ENCODE results near the gene TFDP2. TPM values are rescaled to one million over a fixed set of nuclear protein-coding genes. Genes with fewer than 3 reads are reported as not detected.
A peak's percentile ranks its signal among the peaks of the same experiment; 100 is the strongest.

TFDP2 gene
- total RNA-seq, 1 donor from 2014 or later, result 64.5 TPM

DNA sequence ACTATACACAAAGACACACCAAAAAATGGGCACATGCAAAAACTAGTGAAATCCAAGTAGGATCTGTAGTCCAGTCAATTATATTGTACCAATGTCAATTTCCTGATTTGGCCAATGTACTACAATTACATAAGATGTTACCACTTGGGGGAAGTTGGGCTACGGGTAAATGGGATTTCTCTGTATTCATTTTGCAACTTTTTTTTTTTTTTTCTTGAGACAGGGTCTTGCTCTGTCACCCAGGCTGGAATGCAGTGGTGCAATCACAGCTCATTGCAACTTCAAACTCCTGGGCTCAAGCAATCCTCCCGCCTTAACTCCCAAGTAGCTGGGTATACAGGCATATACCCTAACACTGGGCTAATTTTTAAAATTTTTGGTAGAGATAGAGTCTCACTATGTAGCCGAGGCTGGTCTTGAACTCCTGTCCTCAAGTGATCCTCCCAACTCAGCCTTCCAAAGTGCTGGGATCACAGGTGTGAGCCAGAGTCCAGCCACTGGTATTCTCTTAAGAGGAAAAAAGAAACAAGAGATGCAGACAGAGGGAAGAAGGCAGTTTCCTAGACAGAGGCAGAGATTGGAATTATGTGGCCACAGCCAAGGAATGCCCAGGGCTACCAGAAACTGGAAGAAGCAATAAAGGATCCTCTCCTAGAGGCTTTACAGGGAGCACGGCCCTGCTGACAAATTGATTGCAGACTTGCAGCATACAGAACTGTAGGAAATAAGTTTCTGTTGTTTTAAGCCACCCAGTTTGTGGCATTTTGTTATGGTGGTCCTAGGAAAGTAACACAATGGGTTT lies 33.3 kb downstream of the TFDP2 start:
- no peaks in the 10 kb centered on the region for H3K9me3 Mint-ChIP-seq
- no peaks in the 10 kb centered on the region for H3K27me3 Mint-ChIP-seq (ENCODE audit: low read depth)
- no peaks in the 10 kb centered on the region for H3K36me3 Mint-ChIP-seq (ENCODE audit: low read depth)
- no peak overlapping the region for H3K27ac Mint-ChIP-seq (ENCODE audit: unreplicated experiment)
- DNase-seq (ENCODE audit: low read depth, low spot score), result no peak
- H3K4me3 Mint-ChIP-seq, result no peak overlapping the region
- TF ChIP-seq, protein P1, sequence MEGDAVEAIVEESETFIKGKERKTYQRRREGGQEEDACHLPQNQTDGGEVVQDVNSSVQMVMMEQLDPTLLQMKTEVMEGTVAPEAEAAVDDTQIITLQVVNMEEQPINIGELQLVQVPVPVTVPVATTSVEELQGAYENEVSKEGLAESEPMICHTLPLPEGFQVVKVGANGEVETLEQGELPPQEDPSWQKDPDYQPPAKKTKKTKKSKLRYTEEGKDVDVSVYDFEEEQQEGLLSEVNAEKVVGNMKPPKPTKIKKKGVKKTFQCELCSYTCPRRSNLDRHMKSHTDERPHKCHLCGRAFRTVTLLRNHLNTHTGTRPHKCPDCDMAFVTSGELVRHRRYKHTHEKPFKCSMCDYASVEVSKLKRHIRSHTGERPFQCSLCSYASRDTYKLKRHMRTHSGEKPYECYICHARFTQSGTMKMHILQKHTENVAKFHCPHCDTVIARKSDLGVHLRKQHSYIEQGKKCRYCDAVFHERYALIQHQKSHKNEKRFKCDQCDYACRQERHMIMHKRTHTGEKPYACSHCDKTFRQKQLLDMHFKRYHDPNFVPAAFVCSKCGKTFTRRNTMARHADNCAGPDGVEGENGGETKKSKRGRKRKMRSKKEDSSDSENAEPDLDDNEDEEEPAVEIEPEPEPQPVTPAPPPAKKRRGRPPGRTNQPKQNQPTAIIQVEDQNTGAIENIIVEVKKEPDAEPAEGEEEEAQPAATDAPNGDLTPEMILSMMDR (conservative IDR thresholded peaks at IDR 0.05), result no peak
- H3K4me1 Mint-ChIP-seq, result peaks cover 5% of the 10 kb centered on the region

DNA sequence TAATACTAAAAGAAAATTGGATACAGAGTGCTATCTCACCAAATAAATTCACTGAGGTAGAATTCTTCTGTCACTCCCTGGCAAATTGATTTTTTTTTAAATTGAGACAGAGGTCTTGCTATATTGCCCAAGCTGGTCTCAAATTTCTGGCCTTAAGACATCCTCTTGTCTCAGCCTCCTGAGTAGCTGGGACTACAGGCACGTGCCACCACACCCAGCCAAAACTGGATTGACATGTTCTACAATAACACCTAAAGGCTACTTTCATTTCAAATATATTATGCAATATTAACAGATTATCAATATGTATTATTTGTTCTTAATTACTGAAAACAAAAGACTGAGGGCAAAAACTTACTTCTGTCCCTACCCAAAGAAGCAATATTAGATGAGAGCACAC lies 36.7 kb downstream of the TFDP2 start:
- TF ChIP-seq, protein P1 (conservative IDR thresholded peaks at IDR 0.05), result no peak
- Mint-ChIP-seq H3K4me3 (no peak overlapping the region), H3K27me3 (ENCODE audit: low read depth) (no peaks in the 10 kb centered on the region), H3K36me3 (ENCODE audit: low read depth) (no peaks in the 10 kb centered on the region), H3K9me3 (no peaks in the 10 kb centered on the region), H3K4me1 (peaks cover 5% of the 10 kb centered on the region), H3K27ac (ENCODE audit: unreplicated experiment) (no peak overlapping the region)
- no peak for DNase-seq (ENCODE audit: low read depth, low spot score)

DNA sequence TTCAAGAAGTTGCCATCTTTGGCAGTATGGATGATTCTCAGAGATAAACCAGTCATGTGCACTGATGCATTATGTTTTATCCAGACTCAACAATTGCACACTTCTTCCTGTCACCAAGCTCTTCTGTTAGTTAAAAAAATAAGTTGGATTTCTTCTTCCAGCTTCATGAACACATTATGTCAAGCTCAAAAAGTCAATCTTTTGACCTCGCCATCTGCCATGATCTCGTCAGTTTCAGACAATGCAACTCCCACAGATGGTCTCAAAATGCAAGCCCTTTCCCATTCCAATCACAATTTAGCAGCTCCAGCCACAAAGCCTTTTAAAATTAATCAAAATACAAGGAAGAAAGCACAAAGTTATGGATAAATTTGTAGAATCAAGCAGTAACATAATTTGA lies 42.8 kb downstream of the TFDP2 start:
- DNase-seq (ENCODE audit: low read depth, low spot score), result no peak
- H3K4me3 Mint-ChIP-seq, result peak overlapping the region; percentile 23
- TF ChIP-seq, protein P1 (conservative IDR thresholded peaks at IDR 0.05), result no peak
- no peaks in the 10 kb centered on the region for H3K9me3 Mint-ChIP-seq
- H3K36me3 Mint-ChIP-seq (ENCODE audit: low read depth), result no peaks in the 10 kb centered on the region
- H3K4me1 Mint-ChIP-seq, result peaks cover 18% of the 10 kb centered on the region
- no peaks in the 10 kb centered on the region for H3K27me3 Mint-ChIP-seq (ENCODE audit: low read depth)
- peak overlapping the region; percentile 58 for H3K27ac Mint-ChIP-seq (ENCODE audit: unreplicated experiment)

DNA sequence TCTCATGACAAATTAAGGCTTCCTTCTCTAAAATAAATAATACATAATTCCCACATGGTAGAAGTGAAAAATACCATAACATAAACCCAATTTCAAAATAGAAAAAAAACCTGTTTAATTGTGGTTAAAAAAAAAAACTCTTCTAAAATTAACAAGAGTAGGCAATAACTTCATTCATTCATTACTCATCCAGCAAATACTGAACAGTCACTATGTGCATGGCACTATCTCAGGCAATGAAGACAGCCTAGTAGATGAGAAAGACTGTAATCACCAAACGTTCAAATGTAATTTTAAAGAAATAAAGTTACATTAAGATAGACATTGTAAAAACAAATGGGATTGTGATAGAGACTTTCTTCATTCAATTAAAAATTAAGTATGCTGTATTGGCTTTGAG lies 43.4 kb downstream of the TFDP2 start:
- H3K9me3 Mint-ChIP-seq, result no peaks in the 10 kb centered on the region
- DNase-seq (ENCODE audit: low read depth, low spot score), result no peak
- peaks cover 18% of the 10 kb centered on the region for H3K4me1 Mint-ChIP-seq
- H3K27ac Mint-ChIP-seq (ENCODE audit: unreplicated experiment), result no peak overlapping the region
- no peaks in the 10 kb centered on the region for H3K36me3 Mint-ChIP-seq (ENCODE audit: low read depth)
- no peak overlapping the region for H3K4me3 Mint-ChIP-seq
- TF ChIP-seq, protein P1 (conservative IDR thresholded peaks at IDR 0.05), result no peak
- H3K27me3 Mint-ChIP-seq (ENCODE audit: low read depth), result no peaks in the 10 kb centered on the region

DNA sequence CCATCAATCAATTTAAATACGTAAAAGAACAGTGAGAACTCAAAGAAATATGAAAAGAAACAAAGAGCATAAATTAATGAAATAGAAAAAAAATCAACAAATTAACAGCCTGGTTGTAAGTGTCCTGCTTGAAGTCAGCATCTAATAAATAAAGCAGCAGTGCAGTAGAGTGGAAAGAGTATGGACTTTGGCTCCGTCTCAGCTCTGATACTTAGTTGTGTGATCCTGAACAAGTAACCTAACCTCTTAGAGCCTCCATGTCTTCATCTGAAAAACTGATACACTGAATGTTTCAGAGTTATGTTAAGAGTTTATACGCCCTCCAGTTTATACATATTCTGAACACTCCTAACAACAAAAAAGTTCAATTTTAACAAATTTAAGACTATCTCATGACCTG lies 44.6 kb downstream of the TFDP2 start:
- no peak overlapping the region for H3K4me3 Mint-ChIP-seq
- TF ChIP-seq, protein P1 (conservative IDR thresholded peaks at IDR 0.05), result no peak
- H3K36me3 Mint-ChIP-seq (ENCODE audit: low read depth), result no peaks in the 10 kb centered on the region
- peaks cover 18% of the 10 kb centered on the region for H3K4me1 Mint-ChIP-seq
- no peaks in the 10 kb centered on the region for H3K27me3 Mint-ChIP-seq (ENCODE audit: low read depth)
- DNase-seq (ENCODE audit: low read depth, low spot score), result no peak
- H3K9me3 Mint-ChIP-seq, result no peaks in the 10 kb centered on the region
- H3K27ac Mint-ChIP-seq (ENCODE audit: unreplicated experiment), result no peak overlapping the region
